ENCODE results near the gene AKAP13.

The AKAP13 gene

DNA sequence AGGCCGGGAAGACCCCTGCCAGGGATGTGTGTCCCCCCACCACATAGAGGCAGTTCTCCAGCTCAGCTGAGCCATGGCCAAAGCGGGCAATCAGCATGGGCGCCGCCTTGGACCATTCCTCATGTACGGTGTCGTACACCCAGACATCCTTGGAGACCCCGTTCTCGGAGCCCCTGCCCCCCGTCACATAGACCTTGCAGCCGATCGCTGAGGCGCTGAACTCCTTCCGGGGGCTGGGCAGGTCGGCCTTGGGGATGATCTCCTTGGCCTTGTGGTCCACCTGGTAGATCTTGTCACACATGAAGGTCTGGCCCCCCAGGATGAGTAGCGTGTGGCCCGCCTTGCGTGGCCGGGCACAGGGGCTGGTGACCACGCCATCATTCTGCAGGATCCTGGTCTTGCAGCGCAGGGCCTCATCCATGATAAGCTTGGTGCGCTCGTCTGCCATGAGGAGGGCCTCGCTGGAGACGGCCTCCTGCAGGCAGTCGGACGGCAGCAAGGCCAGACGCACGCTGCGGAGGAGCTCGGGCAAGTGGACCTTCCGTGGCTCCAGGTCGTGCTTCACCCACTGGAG lies 388.3 kb downstream of the AKAP13 start:
- TF ChIP-seq TAF1 (IDR thresholded peaks at IDR 0.05; ENCODE audit: low read depth) (no peak), EGR1 (IDR thresholded peaks at IDR 0.05) (no peak), NFIC (IDR thresholded peaks at IDR 0.05) (no peak), TEAD4 (IDR thresholded peaks at IDR 0.05) (no peak), EP300 (IDR thresholded peaks at IDR 0.05; ENCODE audit: borderline replicate concordance) (no peak), CEBPB (IDR thresholded peaks at IDR 0.05) (no peak), ZBTB7A (IDR thresholded peaks at IDR 0.05; ENCODE audit: low read depth) (no peak), FOXM1 (IDR thresholded peaks at IDR 0.05; ENCODE audit: borderline replicate concordance, low read depth) (no peak)
- TF ChIP-seq, protein P1, sequence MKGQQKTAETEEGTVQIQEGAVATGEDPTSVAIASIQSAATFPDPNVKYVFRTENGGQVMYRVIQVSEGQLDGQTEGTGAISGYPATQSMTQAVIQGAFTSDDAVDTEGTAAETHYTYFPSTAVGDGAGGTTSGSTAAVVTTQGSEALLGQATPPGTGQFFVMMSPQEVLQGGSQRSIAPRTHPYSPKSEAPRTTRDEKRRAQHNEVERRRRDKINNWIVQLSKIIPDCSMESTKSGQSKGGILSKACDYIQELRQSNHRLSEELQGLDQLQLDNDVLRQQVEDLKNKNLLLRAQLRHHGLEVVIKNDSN (IDR thresholded peaks at IDR 0.05) = no peak

DNA sequence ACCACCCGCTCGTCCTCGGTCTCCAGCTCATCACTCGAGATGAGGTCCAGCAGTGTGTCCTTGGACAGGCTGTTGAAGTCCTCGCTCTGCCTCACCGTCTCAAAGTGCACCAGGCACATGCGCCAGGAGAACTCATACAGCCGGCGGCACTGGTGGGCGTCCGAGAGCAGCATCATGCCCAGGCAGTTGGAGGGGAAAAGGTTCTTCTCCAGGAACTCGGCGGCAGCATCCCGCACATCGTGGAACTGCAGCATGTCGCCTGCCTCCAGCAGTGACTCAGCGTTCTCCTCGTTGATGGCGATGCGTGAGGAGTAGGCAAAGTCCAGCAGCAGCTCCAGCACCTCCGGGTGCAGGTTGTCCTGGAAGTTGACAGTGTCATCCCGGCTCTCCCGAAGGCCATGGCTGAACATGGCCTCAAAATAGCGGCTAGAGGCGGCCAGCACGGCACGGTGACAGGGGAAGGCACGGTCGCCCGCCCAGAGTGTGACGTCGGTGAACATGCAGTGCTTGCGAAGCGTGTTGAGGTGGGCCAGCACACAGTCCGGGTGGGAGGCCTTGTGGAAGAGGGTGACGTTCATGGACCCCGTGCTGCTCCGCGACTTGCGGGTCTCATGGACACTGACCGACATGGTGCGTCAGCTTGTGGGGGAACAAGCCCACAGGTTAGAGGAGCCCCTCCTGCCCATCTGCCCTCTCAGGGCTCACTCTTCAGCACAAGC lies 388.9 kb downstream of the AKAP13 start:
- TF ChIP-seq RAD21 (IDR thresholded peaks at IDR 0.05; ENCODE audit: low read depth) = no peak

DNA sequence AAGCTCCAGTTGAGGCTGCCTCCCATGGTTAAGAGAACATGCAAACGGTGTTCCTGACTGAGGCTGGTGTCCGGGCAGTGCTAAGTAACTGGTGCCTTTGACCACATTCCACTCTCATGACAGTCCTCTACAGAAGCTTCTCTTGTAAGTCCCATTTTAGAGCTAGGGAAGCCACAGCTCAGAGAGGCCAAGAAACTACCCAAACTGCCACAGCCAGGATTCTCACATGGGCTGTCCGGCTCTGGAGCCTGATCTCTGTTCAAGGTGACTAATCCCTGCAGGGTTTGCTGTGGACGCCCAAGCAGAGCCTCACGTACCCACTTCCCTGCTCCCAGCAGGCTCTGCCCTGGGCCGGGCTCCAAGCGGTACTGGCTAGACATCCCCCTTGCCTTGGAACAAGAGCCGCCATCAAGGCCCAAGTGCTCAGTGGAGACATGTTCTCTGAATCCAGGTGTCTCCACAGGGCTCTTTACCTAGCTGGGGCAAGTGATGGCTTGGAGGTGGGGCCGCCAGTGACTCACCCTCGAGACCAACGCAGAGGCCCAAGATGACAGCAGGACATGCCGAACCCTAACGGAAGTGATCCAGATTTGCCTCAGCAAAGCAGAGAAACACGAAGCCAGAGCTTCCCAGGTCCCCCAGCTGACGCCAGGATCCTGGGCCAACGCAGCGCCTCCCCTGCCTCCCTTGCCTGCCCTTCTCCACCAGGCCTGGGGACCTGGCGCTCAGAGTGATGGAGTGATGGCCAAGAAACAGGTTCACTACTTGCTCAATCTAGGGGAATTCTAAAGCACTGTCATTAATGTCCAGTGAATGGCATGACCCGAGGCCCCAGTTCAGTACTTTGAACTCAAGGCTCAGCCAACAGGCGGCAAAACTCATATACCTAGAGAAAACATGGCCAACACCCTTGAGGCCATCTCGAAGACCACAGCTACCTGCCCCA lies 390.0 kb downstream of the AKAP13 start:
- TF ChIP-seq TCF12 (IDR thresholded peaks at IDR 0.05; ENCODE audit: low read depth) (no peak), ZBTB7A (IDR thresholded peaks at IDR 0.05; ENCODE audit: low read depth) (no peak), TAF1 (IDR thresholded peaks at IDR 0.05; ENCODE audit: low read depth) (no peak), FOXM1 (IDR thresholded peaks at IDR 0.05; ENCODE audit: borderline replicate concordance, low read depth) (no peak), RAD21 (IDR thresholded peaks at IDR 0.05; ENCODE audit: low read depth) (no peak), EGR1 (IDR thresholded peaks at IDR 0.05) (no peak), CREB1 (IDR thresholded peaks at IDR 0.05; ENCODE audit: low read depth) (no peak), CEBPB (IDR thresholded peaks at IDR 0.05) (no peak), NFIC (IDR thresholded peaks at IDR 0.05) (no peak), TEAD4 (IDR thresholded peaks at IDR 0.05) (no peak), YY1 (IDR thresholded peaks at IDR 0.05; ENCODE audit: low read depth) (no peak), EP300 (IDR thresholded peaks at IDR 0.05; ENCODE audit: borderline replicate concordance) (no peak)
- TF ChIP-seq, protein P1 (IDR thresholded peaks at IDR 0.05) = no peak
- TF ChIP-seq, protein P2, sequence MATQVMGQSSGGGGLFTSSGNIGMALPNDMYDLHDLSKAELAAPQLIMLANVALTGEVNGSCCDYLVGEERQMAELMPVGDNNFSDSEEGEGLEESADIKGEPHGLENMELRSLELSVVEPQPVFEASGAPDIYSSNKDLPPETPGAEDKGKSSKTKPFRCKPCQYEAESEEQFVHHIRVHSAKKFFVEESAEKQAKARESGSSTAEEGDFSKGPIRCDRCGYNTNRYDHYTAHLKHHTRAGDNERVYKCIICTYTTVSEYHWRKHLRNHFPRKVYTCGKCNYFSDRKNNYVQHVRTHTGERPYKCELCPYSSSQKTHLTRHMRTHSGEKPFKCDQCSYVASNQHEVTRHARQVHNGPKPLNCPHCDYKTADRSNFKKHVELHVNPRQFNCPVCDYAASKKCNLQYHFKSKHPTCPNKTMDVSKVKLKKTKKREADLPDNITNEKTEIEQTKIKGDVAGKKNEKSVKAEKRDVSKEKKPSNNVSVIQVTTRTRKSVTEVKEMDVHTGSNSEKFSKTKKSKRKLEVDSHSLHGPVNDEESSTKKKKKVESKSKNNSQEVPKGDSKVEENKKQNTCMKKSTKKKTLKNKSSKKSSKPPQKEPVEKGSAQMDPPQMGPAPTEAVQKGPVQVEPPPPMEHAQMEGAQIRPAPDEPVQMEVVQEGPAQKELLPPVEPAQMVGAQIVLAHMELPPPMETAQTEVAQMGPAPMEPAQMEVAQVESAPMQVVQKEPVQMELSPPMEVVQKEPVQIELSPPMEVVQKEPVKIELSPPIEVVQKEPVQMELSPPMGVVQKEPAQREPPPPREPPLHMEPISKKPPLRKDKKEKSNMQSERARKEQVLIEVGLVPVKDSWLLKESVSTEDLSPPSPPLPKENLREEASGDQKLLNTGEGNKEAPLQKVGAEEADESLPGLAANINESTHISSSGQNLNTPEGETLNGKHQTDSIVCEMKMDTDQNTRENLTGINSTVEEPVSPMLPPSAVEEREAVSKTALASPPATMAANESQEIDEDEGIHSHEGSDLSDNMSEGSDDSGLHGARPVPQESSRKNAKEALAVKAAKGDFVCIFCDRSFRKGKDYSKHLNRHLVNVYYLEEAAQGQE (IDR thresholded peaks at IDR 0.05; ENCODE audit: low read depth) = no peak
- TF ChIP-seq, protein P3, sequence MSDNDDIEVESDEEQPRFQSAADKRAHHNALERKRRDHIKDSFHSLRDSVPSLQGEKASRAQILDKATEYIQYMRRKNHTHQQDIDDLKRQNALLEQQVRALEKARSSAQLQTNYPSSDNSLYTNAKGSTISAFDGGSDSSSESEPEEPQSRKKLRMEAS (IDR thresholded peaks at IDR 0.05) = no peak

DNA sequence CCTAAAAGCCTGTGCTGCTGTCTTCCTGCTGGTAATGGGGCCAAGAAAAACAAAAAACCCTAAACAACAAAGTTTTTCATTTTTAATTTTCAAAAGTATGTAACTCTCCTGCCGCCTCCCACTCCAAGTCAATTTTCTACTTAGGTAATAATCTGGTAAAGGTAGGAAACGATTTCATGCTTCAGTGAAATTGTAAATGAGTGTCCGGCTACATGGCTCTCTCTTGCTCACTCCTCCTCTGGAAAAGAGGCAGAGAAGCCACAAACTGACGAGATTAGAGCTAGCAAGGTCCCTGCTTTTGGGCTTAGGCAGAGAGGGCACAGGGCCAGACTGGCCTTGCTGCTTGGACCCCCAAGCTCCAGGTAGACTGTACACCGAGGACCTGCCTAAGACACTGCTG lies 390.9 kb downstream of the AKAP13 start:
- TF ChIP-seq, protein P2 (IDR thresholded peaks at IDR 0.05; ENCODE audit: low read depth) = no peak
- TF ChIP-seq CREB1 (IDR thresholded peaks at IDR 0.05; ENCODE audit: low read depth) (no peak), TCF12 (IDR thresholded peaks at IDR 0.05; ENCODE audit: low read depth) (no peak), FOXM1 (IDR thresholded peaks at IDR 0.05; ENCODE audit: borderline replicate concordance, low read depth) (no peak), CEBPB (IDR thresholded peaks at IDR 0.05) (no peak), ZBTB7A (IDR thresholded peaks at IDR 0.05; ENCODE audit: low read depth) (no peak), NFIC (IDR thresholded peaks at IDR 0.05) (no peak), EGR1 (IDR thresholded peaks at IDR 0.05) (no peak), RAD21 (IDR thresholded peaks at IDR 0.05; ENCODE audit: low read depth) (no peak), YY1 (IDR thresholded peaks at IDR 0.05; ENCODE audit: low read depth) (no peak), TEAD4 (IDR thresholded peaks at IDR 0.05) (no peak), EP300 (IDR thresholded peaks at IDR 0.05; ENCODE audit: borderline replicate concordance) (no peak)
- TF ChIP-seq, protein P3 (IDR thresholded peaks at IDR 0.05) = no peak
- TF ChIP-seq, protein P1 (IDR thresholded peaks at IDR 0.05) = no peak
